ENCODE measurements around the gene CACNA1C. TPM values are rescaled to one million over a fixed set of nuclear protein-coding genes. Genes with fewer than 3 reads are reported as not detected.

Gene CACNA1C
- total RNA-seq, 1 donor from 2014 or later = 15.6 TPM

GRCh38 chr12:2406903-2407302 lies 354.1 kb downstream of the CACNA1C start:
- DNase-seq (no peak), ATAC-seq (no peak)
- no peaks in the 10 kb centered on the region for H3K27me3 ChIP-seq
- TF ChIP-seq CTCF (IDR thresholded peaks at IDR 0.05) = no peak
- no peaks in the 10 kb centered on the region for H3K9me3 ChIP-seq
- intact Hi-C loops (cut with DNase I) = no loop called here
- H3K4me1 ChIP-seq = peaks cover 6% of the 10 kb centered on the region
- no peak overlapping the region for H3K27ac ChIP-seq
- H3K4me3 ChIP-seq = no peak overlapping the region
- H3K36me3 ChIP-seq = no peaks in the 10 kb centered on the region

GRCh38 chr12:2408262-2408661 lies 355.5 kb downstream of the CACNA1C start:
- intact Hi-C loops (cut with DNase I) = no loop called here
- Histone ChIP-seq H3K4me1 (no peaks in the 10 kb centered on the region), H3K27ac (no peak overlapping the region), H3K4me3 (no peak overlapping the region), H3K9me3 (no peaks in the 10 kb centered on the region), H3K27me3 (no peaks in the 10 kb centered on the region), H3K36me3 (no peaks in the 10 kb centered on the region)
- ATAC-seq (no peak), DNase-seq (no peak)
- no peak for TF ChIP-seq CTCF (IDR thresholded peaks at IDR 0.05)

GRCh38 chr12:2409656-2410265 lies 357.0 kb downstream of the CACNA1C start:
- DNase-seq = peak; percentile 48

GRCh38 chr12:2410496-2410895 lies 357.7 kb downstream of the CACNA1C start:
- H3K4me1 ChIP-seq = no peaks in the 10 kb centered on the region
- no peak overlapping the region for H3K27ac ChIP-seq
- DNase-seq = peak; percentile 23
- H3K9me3 ChIP-seq = no peaks in the 10 kb centered on the region
- H3K27me3 ChIP-seq = no peaks in the 10 kb centered on the region
- H3K4me3 ChIP-seq = no peak overlapping the region
- intact Hi-C loops (cut with DNase I) = no loop called here
- no peaks in the 10 kb centered on the region for H3K36me3 ChIP-seq
- ATAC-seq = no peak
- no peak for TF ChIP-seq CTCF (IDR thresholded peaks at IDR 0.05)

More at GRCh38 chr12:2409656-2410265, 357.0 kb downstream of the CACNA1C start:
- intact Hi-C loops (cut with DNase I) = no loop called here
- Histone ChIP-seq H3K36me3 (no peaks in the 10 kb centered on the region), H3K4me3 (no peak overlapping the region), H3K9me3 (no peaks in the 10 kb centered on the region), H3K27me3 (no peaks in the 10 kb centered on the region), H3K27ac (no peak overlapping the region), H3K4me1 (no peaks in the 10 kb centered on the region)
- no peak for ATAC-seq
- no peak for TF ChIP-seq CTCF (IDR thresholded peaks at IDR 0.05)

GRCh38 chr12:2411011-2411410 lies 358.2 kb downstream of the CACNA1C start:
- Histone ChIP-seq H3K27me3 (no peaks in the 10 kb centered on the region), H3K4me3 (no peak overlapping the region), H3K36me3 (no peaks in the 10 kb centered on the region), H3K27ac (no peak overlapping the region), H3K9me3 (no peaks in the 10 kb centered on the region), H3K4me1 (no peaks in the 10 kb centered on the region)
- DNase-seq (peak; percentile 33), ATAC-seq (no peak)
- TF ChIP-seq CTCF (IDR thresholded peaks at IDR 0.05) = no peak
- intact Hi-C loops (cut with DNase I) = no loop called here

Measured in upper lobe of right lung (tissue), 1 donor.